PC-3 (cell line): Measurements from ENCODE around the gene HECW1. TPM values are rescaled to one million over a fixed set of nuclear protein-coding genes. Genes with fewer than 3 reads are reported as not detected.

Experiments
- ATAC-seq: fragments of 200-7000 bp; cut with Tn5 transposase; 2 replicates; pipeline ENCODE4 v1.9.1; 2020; ENCODE audit warnings: mild to moderate bottlenecking, moderate library complexity
- BruUV-seq: library from RNA; stranded (reverse); fragments of 400-500 nt; replicated peaks from 2 replicates; lab custom pipeline; 2021; lab: Mats Ljungman, UMichigan
- CTCF ChIA-PET: fragments of 300-600 bp; sonication (Branson Sonifier 250); formaldehyde crosslinking; loops from one replicate; lab custom pipeline; 2022; ENCODE audit warnings: antibody characterized with exemption; lab: Charles Lee
- POLR2A ChIA-PET: fragments of 300-600 bp; sonication (Branson Sonifier 250); formaldehyde crosslinking; loops from one replicate; lab custom pipeline; 2022; ENCODE audit warnings: antibody characterized with exemption; ENCODE audit not compliant: unreplicated experiment; lab: Charles Lee
- DNase-seq: peaks from one replicate; pipeline ENCODE4 v3.0.0-alpha.2; 2015
- H2AFZ ChIP-seq: fragments of 300-600 bp; sonication (generic); 2 replicates; pipeline ENCODE4 v1.6.0; 2016; ENCODE audit warnings: antibody characterized with exemption, low read length
- H3F3A ChIP-seq: fragments of 300-600 bp; sonication (generic); one replicate; pipeline ENCODE4 v1.6.0; 2017; ENCODE audit warnings: antibody characterized with exemption, low read length, control low read depth, mild to moderate bottlenecking; ENCODE audit not compliant: unreplicated experiment
- H3K27ac ChIP-seq: fragments of 300-600 bp; sonication (generic); 2 replicates; pipeline ENCODE4 v1.5.1; 2016; ENCODE audit warnings: mild to moderate bottlenecking, low read length
- H3K27me3 ChIP-seq: fragments of 300-600 bp; sonication (generic); 2 replicates; pipeline ENCODE4 v1.6.1; 2016; ENCODE audit warnings: low read length, mixed read lengths
- H3K36me3 ChIP-seq: fragments of 300-600 bp; sonication (generic); 2 replicates; pipeline ENCODE4 v1.6.1; 2016; ENCODE audit warnings: low read depth, mixed run types, low read length, mixed read lengths
- H3K4me1 ChIP-seq: fragments of 300-600 bp; sonication (generic); 2 replicates; pipeline ENCODE4 v1.5.1; 2016; ENCODE audit warnings: low read length; ENCODE audit not compliant: insufficient read depth
- H3K4me2 ChIP-seq: fragments of 300-600 bp; sonication (generic); 2 replicates; pipeline ENCODE4 v1.6.0; 2016; ENCODE audit warnings: low read length
- H3K4me3 ChIP-seq: fragments of 300-600 bp; sonication (generic); 2 replicates; pipeline ENCODE4 v1.5.1; 2016; ENCODE audit warnings: mild to moderate bottlenecking, low read length, mixed read lengths
- H3K79me2 ChIP-seq: fragments of 300-600 bp; sonication (generic); 2 replicates; pipeline ENCODE4 v1.6.1; 2017; ENCODE audit warnings: low read length, mixed read lengths
- H3K9ac ChIP-seq: fragments of 300-600 bp; sonication (generic); 2 replicates; pipeline ENCODE4 v1.6.0; 2016; ENCODE audit warnings: mild to moderate bottlenecking, low read length
- H3K9me2 ChIP-seq: fragments of 300-600 bp; sonication (generic); replicated peaks from 2 replicates; pipeline ENCODE4 v1.6.1; 2016; ENCODE audit warnings: mixed run types, low read length, mixed read lengths
- H3K9me3 ChIP-seq: fragments of 300-600 bp; sonication (generic); 2 replicates; pipeline ENCODE4 v1.6.1; 2016; ENCODE audit warnings: low read length, mixed read lengths
- H4K20me1 ChIP-seq: fragments of 300-600 bp; sonication (generic); 2 replicates; pipeline ENCODE4 v1.6.1; 2016; ENCODE audit warnings: low read length, mixed read lengths
- EZH2 ChIP-seq: fragments of 300-600 bp; sonication (generic); IDR thresholded peaks from one replicate; pipeline ENCODE4 v1.6.1; 2017; ENCODE audit warnings: antibody characterized with exemption, mild to moderate bottlenecking, low read length; ENCODE audit not compliant: unreplicated experiment
- EZH2phosphoT487 ChIP-seq: fragments of 300-600 bp; sonication (generic); IDR thresholded peaks from 2 replicates; pipeline ENCODE4 v1.6.1; 2018; ENCODE audit warnings: mild to moderate bottlenecking, antibody characterized with exemption, low read length, borderline replicate concordance
- intact Hi-C: fragments of 100-400 bp; cut with micrococcal nuclease; formaldehyde crosslinking; loops from 2 replicates; pipeline ENCODE4 v1.9.0; 2023
- total RNA-seq: library from RNA; depleted of rRNA; stranded (reverse); fragments of >200 nt; gene quantifications from 2 replicates; pipeline ENCODE4 v1.2.3, GENCODE V29; 2014
- TF ChIP-seq, protein P1 (sequence below): fragments of 300-600 bp; sonication (generic); conservative IDR thresholded peaks from 2 replicates; pipeline ENCODE4 v1.5.1; 2017; ENCODE audit warnings: antibody characterized with exemption, low read depth, mild to moderate bottlenecking, low read length

HECW1 gene
- total RNA-seq, 1 experiment from 2014 or later: 3.0 TPM

DNA sequence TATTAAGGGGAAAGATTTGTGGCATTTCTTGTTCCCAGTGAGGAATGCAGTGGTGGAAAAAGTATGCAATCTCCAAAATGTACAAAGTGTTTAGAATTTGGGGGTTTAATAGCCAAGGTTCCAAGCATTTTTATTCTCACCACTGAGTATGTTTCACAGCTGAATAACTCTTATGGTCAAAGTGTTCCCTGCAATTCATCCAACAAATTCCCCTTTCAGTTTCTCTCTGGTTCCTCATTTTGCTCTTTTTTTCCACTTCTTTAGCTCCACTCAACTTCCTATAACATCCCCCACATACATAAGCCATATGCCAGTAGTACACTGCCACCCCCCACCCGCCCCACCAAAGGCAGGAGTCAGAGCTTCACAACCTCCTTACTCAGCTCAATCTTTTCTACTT is 4.6 kb downstream of the HECW1 start:
- no peak overlapping the region for H2AFZ ChIP-seq
- peaks cover 95% of the 10 kb centered on the region for H3K27me3 ChIP-seq
- no peaks in the 10 kb centered on the region for H3F3A ChIP-seq
- no peaks in the 10 kb centered on the region for H3K36me3 ChIP-seq
- ChIA-PET POLR2A (no interaction called here), CTCF (interaction anchor here (0.5 to 1.1 kb wide), 2 partner anchors 9 to 78 kb away, joined by 4 read pairs; no protein-coding TSS in a partner anchor)
- H3K4me2 ChIP-seq: no peak overlapping the region
- DNase-seq (no peak), ATAC-seq (no peak)
- no peak overlapping the region for H3K9ac ChIP-seq
- H3K4me1 ChIP-seq: peaks cover 5% of the 10 kb centered on the region; the same call in 1 of the 2 replicates
- no peak overlapping the region for H3K4me3 ChIP-seq
- no peaks in the 10 kb centered on the region for H3K9me3 ChIP-seq
- H4K20me1 ChIP-seq: 0 out of 2 replicates have a peak, but pooled peaks cover 2% of the 10 kb centered on the region
- TF ChIP-seq EZH2phosphoT487 (no peak), EZH2 (no peak)
- TF ChIP-seq, protein P1, sequence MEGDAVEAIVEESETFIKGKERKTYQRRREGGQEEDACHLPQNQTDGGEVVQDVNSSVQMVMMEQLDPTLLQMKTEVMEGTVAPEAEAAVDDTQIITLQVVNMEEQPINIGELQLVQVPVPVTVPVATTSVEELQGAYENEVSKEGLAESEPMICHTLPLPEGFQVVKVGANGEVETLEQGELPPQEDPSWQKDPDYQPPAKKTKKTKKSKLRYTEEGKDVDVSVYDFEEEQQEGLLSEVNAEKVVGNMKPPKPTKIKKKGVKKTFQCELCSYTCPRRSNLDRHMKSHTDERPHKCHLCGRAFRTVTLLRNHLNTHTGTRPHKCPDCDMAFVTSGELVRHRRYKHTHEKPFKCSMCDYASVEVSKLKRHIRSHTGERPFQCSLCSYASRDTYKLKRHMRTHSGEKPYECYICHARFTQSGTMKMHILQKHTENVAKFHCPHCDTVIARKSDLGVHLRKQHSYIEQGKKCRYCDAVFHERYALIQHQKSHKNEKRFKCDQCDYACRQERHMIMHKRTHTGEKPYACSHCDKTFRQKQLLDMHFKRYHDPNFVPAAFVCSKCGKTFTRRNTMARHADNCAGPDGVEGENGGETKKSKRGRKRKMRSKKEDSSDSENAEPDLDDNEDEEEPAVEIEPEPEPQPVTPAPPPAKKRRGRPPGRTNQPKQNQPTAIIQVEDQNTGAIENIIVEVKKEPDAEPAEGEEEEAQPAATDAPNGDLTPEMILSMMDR: no peak
- intact Hi-C loops: no loop called here
- no peaks in the 10 kb centered on the region for H3K79me2 ChIP-seq
- H3K27ac ChIP-seq: no peak overlapping the region
- no TSS peak for BruUV-seq
- no peaks in the 10 kb centered on the region for H3K9me2 ChIP-seq

DNA sequence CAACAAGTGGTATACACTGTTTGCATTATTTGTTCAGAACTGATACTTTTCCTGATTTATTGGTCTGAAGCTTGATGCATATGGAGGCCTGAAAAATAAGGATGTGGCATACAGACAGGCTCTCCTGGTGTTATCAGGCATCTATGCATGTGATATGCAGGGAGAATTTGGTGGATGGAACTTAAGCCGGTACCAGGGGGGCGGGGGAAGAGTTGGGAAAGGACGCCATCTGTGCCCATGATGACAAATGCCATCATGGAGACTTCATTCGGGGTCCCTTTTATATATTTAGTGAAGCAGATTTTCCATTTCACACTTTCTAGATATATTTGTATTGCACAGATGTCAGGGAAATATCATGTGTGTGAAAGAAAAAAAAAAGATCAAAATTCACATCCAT is 5.4 kb downstream of the HECW1 start:
- ATAC-seq: no peak
- CTCF ChIA-PET: interaction anchor here (0.5 to 1.1 kb wide), 2 partner anchors 9 to 77 kb away, joined by 4 read pairs; no protein-coding TSS in a partner anchor
- no peak overlapping the region for H2AFZ ChIP-seq
- no peaks in the 10 kb centered on the region for H3K36me3 ChIP-seq
- TF ChIP-seq EZH2: no peak
- no peak for TF ChIP-seq EZH2phosphoT487
- TF ChIP-seq, protein P1: no peak
- no TSS peak for BruUV-seq
- peaks cover 95% of the 10 kb centered on the region for H3K27me3 ChIP-seq
- H3K4me1 ChIP-seq: peaks cover 5% of the 10 kb centered on the region; the same call in 1 of the 2 replicates
- 0 out of 2 replicates have a peak, but pooled peaks cover 2% of the 10 kb centered on the region for H4K20me1 ChIP-seq
- H3K27ac ChIP-seq: no peak overlapping the region
- POLR2A ChIA-PET: no interaction called here
- no peak overlapping the region for H3K4me2 ChIP-seq
- no peak overlapping the region for H3K9ac ChIP-seq
- H3K9me3 ChIP-seq: no peaks in the 10 kb centered on the region
- H3K4me3 ChIP-seq: no peak overlapping the region
- H3K9me2 ChIP-seq: no peaks in the 10 kb centered on the region
- DNase-seq: no peak
- no peaks in the 10 kb centered on the region for H3K79me2 ChIP-seq
- intact Hi-C loops: no loop called here
- H3F3A ChIP-seq: no peaks in the 10 kb centered on the region

DNA sequence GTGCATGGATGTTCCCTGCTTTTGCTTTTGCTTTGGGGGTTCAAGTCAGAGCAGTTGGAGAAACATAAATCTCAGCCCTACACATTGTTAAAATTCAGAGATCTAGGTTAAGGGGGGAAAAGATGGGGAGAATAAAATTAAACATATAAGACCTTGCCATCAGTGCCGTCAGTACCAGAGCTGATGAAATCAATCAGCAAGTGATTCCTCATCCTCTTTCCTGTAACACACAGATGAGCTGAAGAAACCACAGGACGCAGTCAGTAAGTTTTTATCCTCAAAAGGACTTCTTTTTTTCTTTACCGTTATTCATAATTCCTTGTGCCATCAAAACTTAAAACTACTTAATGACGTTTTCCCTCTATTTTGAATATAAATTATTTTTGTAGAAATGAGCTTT is 5.9 kb downstream of the HECW1 start:
- Histone ChIP-seq H3K36me3 (no peaks in the 10 kb centered on the region), H3K9me2 (no peaks in the 10 kb centered on the region), H4K20me1 (0 out of 2 replicates have a peak, but pooled peaks cover 2% of the 10 kb centered on the region), H3K79me2 (no peaks in the 10 kb centered on the region), H3K4me1 (peaks cover 5% of the 10 kb centered on the region; the same call in 1 of the 2 replicates), H3K27ac (no peak overlapping the region), H3K9me3 (no peaks in the 10 kb centered on the region), H3K27me3 (peaks cover 95% of the 10 kb centered on the region), H3F3A (no peaks in the 10 kb centered on the region), H3K9ac (no peak overlapping the region), H3K4me3 (no peak overlapping the region), H2AFZ (no peak overlapping the region), H3K4me2 (no peak overlapping the region)
- no peak for DNase-seq
- POLR2A ChIA-PET: no interaction called here
- BruUV-seq: no TSS peak
- intact Hi-C loops: no loop called here
- TF ChIP-seq, protein P1: no peak
- no peak for TF ChIP-seq EZH2phosphoT487
- TF ChIP-seq EZH2: no peak
- CTCF ChIA-PET: no interaction called here
- no peak for ATAC-seq
